CD14-positive monocyte (primary cell): ENCODE results near the gene WFDC1. TPM values are rescaled to one million over a fixed set of nuclear protein-coding genes. Genes with fewer than 3 reads are reported as not detected.

Source experiments
- DNase-seq, 3 donors: peaks; one replicate each; pipeline ENCODE4 v3.0.0-alpha.2; 2011 to 2022
- H2AFZ ChIP-seq: 2 replicates; pipeline ENCODE4 v1.6.0; 2012; ENCODE audit warnings: mild to moderate bottlenecking, low read depth, low read length, inconsistent platforms; ENCODE audit not compliant: insufficient read depth, poor library complexity, severe bottlenecking
- H3K27ac ChIP-seq, 2 donors: 1 replicate in 1 of 2; 2 replicates in 1 of 2; pipeline ENCODE4 v1.5.1; 2012 to 2013; ENCODE audit warnings: low read length in 2 of 2, control low read depth in 1 of 2, inconsistent platforms in 1 of 2, low read depth in 1 of 2, mild to moderate bottlenecking in 1 of 2
- H3K27me3 ChIP-seq, 2 donors: one replicate each; pipeline versions ENCODE4 v1.6.0 to v1.6.1; 2011 to 2013; ENCODE audit warnings: low read length in 2 of 2; ENCODE audit not compliant: control insufficient read depth in 2 of 2, insufficient read depth in 2 of 2
- H3K36me3 ChIP-seq, 2 donors: replicated peaks in 1 of 2; 1 replicate in 1 of 2; 2 replicates in 1 of 2; pipeline versions ENCODE4 v1.5.1 to v1.6.1; 2012 to 2013; ENCODE audit warnings: low read length in 2 of 2, control low read depth in 1 of 2, inconsistent platforms in 1 of 2, mild to moderate bottlenecking in 1 of 2; ENCODE audit not compliant: insufficient read depth in 2 of 2, control insufficient read depth in 1 of 2
- H3K4me1 ChIP-seq, 2 donors: 1 replicate in 1 of 2; 2 replicates in 1 of 2; pipeline versions ENCODE4 v1.5.1 to v1.6.1; 2012 to 2013; ENCODE audit warnings: low read length in 2 of 2, control low read depth in 1 of 2, inconsistent platforms in 1 of 2, mild to moderate bottlenecking in 1 of 2, moderate library complexity in 1 of 2; ENCODE audit not compliant: insufficient read depth in 2 of 2, control insufficient read depth in 1 of 2
- H3K4me2 ChIP-seq: replicated peaks from 2 replicates; pipeline ENCODE3; 2012; ENCODE audit warnings: low read length, moderate library complexity, mild to moderate bottlenecking; ENCODE audit not compliant: poor library complexity, severe bottlenecking; ENCODE audit errors: extremely low read depth
- H3K4me3 ChIP-seq, 3 experiments: fragments of 200-600 bp in 1 of 3; sonication (generic) in 1 of 3; replicated peaks in 1 of 3; 1 replicate in 2 of 3; 2 replicates in 1 of 3; pipeline ENCODE4 v1.5.1; 2011 to 2013; ENCODE audit warnings: low read length in 3 of 3, mild to moderate bottlenecking in 3 of 3, control low read depth in 2 of 3, low read depth in 2 of 3, inconsistent platforms in 1 of 3, moderate library complexity in 1 of 3
- H3K79me2 ChIP-seq: 2 replicates; pipeline ENCODE4 v1.6.0; 2012; ENCODE audit warnings: mild to moderate bottlenecking, control low read depth, inconsistent platforms, low read length, moderate library complexity; ENCODE audit not compliant: insufficient read depth
- H3K9ac ChIP-seq: 2 replicates; pipeline ENCODE4 v1.6.0; 2017; ENCODE audit warnings: low read length, mild to moderate bottlenecking; ENCODE audit not compliant: insufficient read depth, poor library complexity, severe bottlenecking
- H3K9me3 ChIP-seq, 2 donors: replicated peaks in 1 of 2; 1 replicate in 1 of 2; 2 replicates in 1 of 2; pipeline versions ENCODE4 v1.5.1 to v1.6.1; 2012 to 2013; ENCODE audit warnings: low read length in 2 of 2, control low read depth in 1 of 2; ENCODE audit not compliant: control insufficient read depth in 1 of 2, insufficient read depth in 1 of 2
- H4K20me1 ChIP-seq: 2 replicates; pipeline ENCODE4 v1.6.0; 2012; ENCODE audit warnings: mild to moderate bottlenecking, low read length, control low read depth, moderate library complexity; ENCODE audit not compliant: insufficient read depth
- H3K27ac Mint-ChIP-seq, 7 donors: one replicate each; pipeline ENCODE4 v1.8.0; 2020; ENCODE audit warnings: mild to moderate bottlenecking in 7 of 7, mixed read lengths in 7 of 7, moderate library complexity in 6 of 7, inconsistent platforms in 2 of 7
- H3K27me3 Mint-ChIP-seq, 3 donors: one replicate each; pipeline ENCODE4 v1.8.0; 2021 to 2022; ENCODE audit warnings: low read depth in 3 of 3, mild to moderate bottlenecking in 3 of 3, mixed read lengths in 3 of 3, moderate library complexity in 3 of 3, inconsistent platforms in 1 of 3
- H3K36me3 Mint-ChIP-seq, 2 donors: one replicate each; pipeline ENCODE4 v1.8.0; 2020; ENCODE audit warnings: mixed read lengths in 2 of 2, inconsistent platforms in 1 of 2, mild to moderate bottlenecking in 1 of 2
- H3K4me1 Mint-ChIP-seq: one replicate; pipeline ENCODE4 v1.8.0; 2020; ENCODE audit warnings: mild to moderate bottlenecking, mixed read lengths
- H3K4me3 Mint-ChIP-seq, 2 donors: one replicate each; pipeline ENCODE4 v1.8.0; 2020; ENCODE audit warnings: mild to moderate bottlenecking in 2 of 2, mixed read lengths in 2 of 2, moderate library complexity in 1 of 2
- H3K9me3 Mint-ChIP-seq, 7 donors: one replicate each; pipeline ENCODE4 v1.8.0; 2020 to 2022; ENCODE audit warnings: mixed read lengths in 7 of 7, mild to moderate bottlenecking in 6 of 7, moderate library complexity in 6 of 7, inconsistent platforms in 2 of 7
- CTCF ChIP-seq: fragments of 200-600 bp; IDR thresholded peaks from one replicate; pipeline ENCODE4 v1.8.0; 2022; ENCODE audit warnings: antibody characterized with exemption, mild to moderate bottlenecking
- WGBS: methylation state at CpG from one replicate; pipeline ENCODE4 v1.1.5; 2013; ENCODE audit warnings: missing lambda C conversion rate; ENCODE audit not compliant: insufficient coverage; 5-methylcytosine and 5-hydroxymethylcytosine counted together
- intact Hi-C, 2 donors: fragments of 100-400 bp; cut with micrococcal nuclease; formaldehyde crosslinking; loops; one replicate each; pipeline versions ENCODE4 v1.15.0 to v1.15.1; 2023
- polyA minus RNA-seq: library from RNA; depleted of rRNA, polyadenylated mRNA; stranded (reverse); fragments of >200 nt; gene quantifications from 2 replicates; pipeline ENCODE4 v1.2.3, GENCODE V29; 2012
- polyA plus RNA-seq, 3 donors: library from polyadenylated mRNA; depleted of rRNA in 1 of 3; unstranded in 2 of 3; stranded (reverse) in 1 of 3; fragments of 300-500 nt in 2 of 3; fragments of >200 nt in 1 of 3; fragmentation: Illumina TruSeq in 2 of 3; gene quantifications; 1 replicate in 2 of 3; 2 replicates in 1 of 3; pipeline ENCODE4 v1.2.3, GENCODE V29; 2012 to 2021
- total RNA-seq, 12 experiments: library from RNA in 1 of 12; stranded (reverse) in 1 of 12; fragments of 120-200 nt in 1 of 12; gene quantifications; one replicate each; pipeline ENCODE4 v1.2.4 and lab custom pipeline; 2013 to 2026; ENCODE audit warnings: mixed read lengths in 6 of 12, inconsistent platforms in 1 of 12

WFDC1 gene, protein sequence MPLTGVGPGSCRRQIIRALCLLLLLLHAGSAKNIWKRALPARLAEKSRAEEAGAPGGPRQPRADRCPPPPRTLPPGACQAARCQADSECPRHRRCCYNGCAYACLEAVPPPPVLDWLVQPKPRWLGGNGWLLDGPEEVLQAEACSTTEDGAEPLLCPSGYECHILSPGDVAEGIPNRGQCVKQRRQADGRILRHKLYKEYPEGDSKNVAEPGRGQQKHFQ
- 0.10 TPM for total RNA-seq (2013)
- polyA plus RNA-seq (not detected), polyA minus RNA-seq (under 0.01 TPM in 1 of 2 replicates, not detected in the other), total RNA-seq (lab: John Stamatoyannopoulos, UW) (0 to 1.4 (median 0.06) reads per million in 11 experiments)

DNA sequence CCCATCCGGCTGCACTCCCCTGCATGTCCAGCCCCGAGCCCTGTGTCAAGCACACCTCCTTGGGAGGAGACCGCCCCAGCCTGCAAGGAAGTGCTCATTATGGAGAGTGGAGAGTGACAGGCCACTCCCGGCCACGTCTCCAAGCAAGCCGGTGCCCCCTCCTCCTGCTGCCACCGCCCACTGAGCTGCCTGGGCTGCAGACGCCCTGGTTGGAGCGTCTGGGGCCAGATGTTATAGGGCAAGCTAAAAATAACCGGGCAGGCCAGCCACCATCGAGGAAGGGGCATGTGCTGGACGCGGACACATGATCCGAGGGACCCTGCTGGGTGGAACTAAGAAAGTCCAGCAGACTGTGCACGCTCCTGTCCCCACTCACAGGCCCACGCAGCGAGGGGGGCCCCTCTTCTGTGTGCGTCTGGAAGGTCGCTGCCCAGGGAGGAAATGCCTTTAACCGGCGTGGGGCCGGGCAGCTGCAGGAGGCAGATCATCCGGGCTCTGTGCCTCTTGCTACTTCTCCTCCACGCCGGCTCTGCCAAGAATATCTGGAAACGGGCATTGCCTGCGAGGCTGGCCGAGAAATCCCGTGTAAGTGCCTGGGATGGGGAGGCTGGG is at the start of gene WFDC1:
WFDC1 (plus strand) TSS at position 348 of the 612 bp plus-strand sequence; CDS start at position 442, 94 bp downstream.
- intact Hi-C loops: no loop called here
- H3K4me3 ChIP-seq: peak within 1 kb of the TSS in 2 of 3 experiments; percentile 20 to 68
- peak within 1 kb of the TSS; percentile 69 for H3K4me2 ChIP-seq
- peak within 1 kb of the TSS; percentile 43 for H3K9ac ChIP-seq
- no peaks in the 10 kb centered on the region for H3K36me3 ChIP-seq
- Mint-ChIP-seq H3K36me3 (no peaks in the 10 kb centered on the region), H3K27ac (peak within 1 kb of the TSS in 1 of 7 donors; percentile 61), H3K4me1 (peaks cover 27% of the 10 kb centered on the region), H3K4me3 (peak within 1 kb of the TSS; percentile 69 to 83), H3K9me3 (no peaks in the 10 kb centered on the region), H3K27me3 (peaks cover 18 to 29% (median 26%) of the 10 kb centered on the region in 3 donors)
- DNase-seq: peak in 1 of 3 donors; percentile 11
- H2AFZ ChIP-seq: peak within 1 kb of the TSS; percentile 65
- peaks cover 15 to 25% of the 10 kb centered on the region in 2 donors for H3K4me1 ChIP-seq
- H3K9me3 ChIP-seq: no peaks in the 10 kb centered on the region
- H3K27me3 ChIP-seq: peaks cover 0 to 18% of the 10 kb centered on the region in 2 donors
- no peaks in the 10 kb centered on the region for H4K20me1 ChIP-seq
- WGBS: 0% methylated on average over 27 of the region's 29 CpGs
- no peak for TF ChIP-seq CTCF
- no peaks in the 10 kb centered on the region for H3K79me2 ChIP-seq
- no peak within 1 kb of the TSS for H3K27ac ChIP-seq

DNA sequence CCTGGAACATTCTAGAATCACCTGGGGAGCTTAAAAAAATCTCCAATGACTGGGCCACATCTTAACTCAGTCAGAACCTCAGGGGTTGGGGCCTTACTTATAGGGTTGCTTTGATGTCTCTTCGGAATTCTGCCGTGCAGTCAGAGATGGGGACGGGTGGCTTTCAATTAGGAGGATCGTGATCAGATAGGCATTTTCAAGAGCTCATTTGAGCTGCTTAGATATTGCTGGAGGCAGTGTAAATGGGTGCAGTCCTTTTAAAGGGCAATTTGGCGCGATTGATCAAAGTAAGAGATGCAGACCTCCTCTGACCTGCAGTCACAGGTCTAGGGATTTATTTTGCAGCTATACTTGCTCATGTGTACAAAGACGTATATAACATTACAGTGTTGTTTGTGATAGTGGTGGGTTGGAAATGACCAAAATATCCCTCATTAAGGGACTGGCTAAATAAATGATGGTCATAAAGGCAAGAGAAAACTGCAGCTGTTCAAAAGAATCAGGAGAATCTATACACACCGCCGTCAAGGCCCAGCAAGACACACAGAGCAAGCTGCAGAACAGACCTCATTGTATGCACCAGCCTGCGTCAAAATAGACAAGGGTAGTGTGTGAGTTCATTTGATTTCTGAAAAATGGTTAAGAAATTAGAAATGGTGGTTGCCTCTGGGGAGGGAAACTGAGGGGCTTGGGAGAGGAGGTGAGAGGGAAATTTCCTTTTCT is 48.6 kb upstream of the WFDC1 start:
- no peak overlapping the region for H3K27ac Mint-ChIP-seq
- no peaks in the 10 kb centered on the region for H3K9me3 ChIP-seq
- WGBS: 99% methylated on average over 9 of the region's 10 CpGs
- TF ChIP-seq CTCF: no peak
- no peaks in the 10 kb centered on the region for H3K4me1 ChIP-seq
- H4K20me1 ChIP-seq: no peaks in the 10 kb centered on the region
- H3K79me2 ChIP-seq: no peaks in the 10 kb centered on the region
- H3K4me2 ChIP-seq: no peak overlapping the region
- H3K27me3 ChIP-seq: no peaks in the 10 kb centered on the region
- H3K9me3 Mint-ChIP-seq: peaks cover 0 to 7% (median 1%) of the 10 kb centered on the region in 7 donors
- no peak overlapping the region for H2AFZ ChIP-seq
- intact Hi-C loops: no loop called here
- peaks cover 4 to 15% (median 9%) of the 10 kb centered on the region in 3 donors for H3K27me3 Mint-ChIP-seq
- no peak for DNase-seq
- no peaks in the 10 kb centered on the region for H3K4me1 Mint-ChIP-seq
- no peak overlapping the region for H3K4me3 ChIP-seq
- no peaks in the 10 kb centered on the region for H3K36me3 Mint-ChIP-seq
- H3K4me3 Mint-ChIP-seq: peak overlapping the region in 1 of 2 donors; percentile 5
- no peak overlapping the region for H3K27ac ChIP-seq
- H3K36me3 ChIP-seq: no peaks in the 10 kb centered on the region
- H3K9ac ChIP-seq: no peak overlapping the region
